CD4-positive, alpha-beta T cell treated with Interleukin-1 beta for 1 hour (primary cell): ENCODE measurements around the gene OR10A5.
A peak's percentile ranks its signal among the peaks of the same experiment; 100 is the strongest.
"Not testable (repeated sequence)": the region's sequence is repeated elsewhere in the genome, so short reads cannot be mapped to it uniquely, and the experiment has no call there.

Source experiments
- DNase-seq, 2 donors: peaks; one replicate each; pipeline ENCODE4 v3.0.0-alpha.2; 2020 to 2022

Gene OR10A5, protein sequence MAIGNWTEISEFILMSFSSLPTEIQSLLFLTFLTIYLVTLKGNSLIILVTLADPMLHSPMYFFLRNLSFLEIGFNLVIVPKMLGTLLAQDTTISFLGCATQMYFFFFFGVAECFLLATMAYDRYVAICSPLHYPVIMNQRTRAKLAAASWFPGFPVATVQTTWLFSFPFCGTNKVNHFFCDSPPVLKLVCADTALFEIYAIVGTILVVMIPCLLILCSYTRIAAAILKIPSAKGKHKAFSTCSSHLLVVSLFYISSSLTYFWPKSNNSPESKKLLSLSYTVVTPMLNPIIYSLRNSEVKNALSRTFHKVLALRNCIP

DNA sequence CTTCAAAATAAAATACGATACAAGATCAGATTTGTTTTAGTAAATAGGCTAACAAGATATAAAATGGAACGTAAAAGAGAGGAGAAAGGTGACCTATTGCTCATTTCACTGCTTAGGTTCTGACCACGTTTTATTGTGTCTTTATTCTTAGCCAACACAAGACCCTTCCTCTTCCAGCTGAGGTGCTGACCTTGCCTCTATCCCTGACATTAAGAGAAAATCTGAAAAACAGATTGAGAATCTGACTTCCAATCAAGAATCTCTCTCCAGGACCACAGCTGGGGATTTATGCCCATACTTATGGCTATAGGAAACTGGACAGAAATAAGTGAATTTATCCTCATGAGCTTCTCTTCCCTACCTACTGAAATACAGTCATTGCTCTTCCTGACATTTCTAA is at the start of gene OR10A5:
Gene OR10A5 (plus strand): TSS at position 301 of the 400 bp plus-strand sequence. CDS start 0 bp downstream, at position 301.
- no peak for DNase-seq

DNA sequence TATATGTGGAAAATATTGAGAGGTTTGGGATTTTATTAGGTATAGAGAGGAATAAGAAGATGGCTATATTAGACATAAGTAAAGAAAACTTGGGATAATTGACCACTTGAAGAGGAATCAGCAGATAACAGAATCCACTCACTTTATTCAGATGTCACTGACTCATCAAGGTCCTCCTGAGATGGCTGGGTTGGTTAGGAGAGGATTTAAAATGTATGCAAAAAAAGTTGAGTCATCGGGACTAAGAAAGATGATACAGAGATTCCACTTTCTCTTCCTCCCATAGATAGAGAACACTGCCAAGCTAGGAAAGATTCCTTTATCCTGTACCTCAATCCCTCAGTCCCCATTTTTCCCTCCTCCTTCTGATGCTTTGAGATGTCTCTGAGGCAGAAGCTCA is 46.1 kb upstream of the OR10A5 start, which contains the start of gene OR6A2:
Gene OR6A2 (minus strand): TSS at position 288 of the 400 bp plus-strand sequence. CDS start 3,981 bp downstream, outside the sequence.
- DNase-seq = no peak

DNA sequence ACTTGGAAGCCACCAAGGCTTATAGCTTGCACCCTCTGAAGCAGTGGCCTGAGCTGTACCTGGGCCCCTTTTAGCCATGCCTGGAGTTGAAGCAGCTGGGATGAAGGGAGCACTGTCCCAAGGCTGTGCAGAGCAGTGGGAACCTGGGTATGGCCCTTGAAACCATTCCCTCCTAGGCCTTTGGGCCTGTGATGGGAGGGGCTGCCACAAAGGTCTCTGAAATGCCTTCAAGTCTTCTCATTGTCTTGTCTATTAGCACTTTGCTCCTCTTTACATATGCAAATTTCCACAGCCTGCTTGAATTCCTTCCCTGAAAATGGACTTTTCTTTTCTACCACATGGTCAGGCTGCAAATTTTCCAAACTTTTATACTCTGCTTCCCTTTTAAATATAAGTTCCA is 44.4 kb upstream of the OR10A5 start:
- DNase-seq = not testable (repeated sequence)

DNA sequence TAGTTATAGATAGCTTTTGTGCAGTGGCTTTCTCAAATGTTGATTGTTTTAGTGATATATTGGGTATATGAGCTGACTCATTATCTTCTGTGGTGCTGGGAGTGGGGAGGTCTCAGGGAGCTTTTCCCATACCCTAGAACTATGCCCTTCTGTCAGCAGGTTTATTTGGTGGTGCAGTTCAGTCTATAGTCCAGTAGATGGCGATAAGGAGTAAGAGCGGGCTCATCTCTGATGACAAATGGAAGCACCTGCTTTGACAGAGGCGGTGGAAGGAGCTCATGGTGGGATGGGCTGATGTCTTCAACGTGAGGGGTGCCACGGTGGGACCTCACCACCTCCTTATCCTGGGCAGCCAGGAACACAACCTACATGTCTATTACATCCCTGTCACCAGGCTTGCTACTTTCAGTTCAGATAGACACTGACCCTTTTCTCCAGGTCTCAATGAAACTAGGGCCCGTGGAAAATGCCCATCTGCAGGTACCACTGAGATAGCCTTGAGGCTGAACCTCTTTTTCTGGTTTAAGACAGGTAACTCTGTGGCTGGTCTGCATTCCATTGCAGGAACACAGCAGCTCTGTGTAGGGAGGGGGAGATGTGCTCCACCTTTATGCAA is 33.0 kb upstream of the OR10A5 start:
- DNase-seq = peak; percentile 12 to 53

DNA sequence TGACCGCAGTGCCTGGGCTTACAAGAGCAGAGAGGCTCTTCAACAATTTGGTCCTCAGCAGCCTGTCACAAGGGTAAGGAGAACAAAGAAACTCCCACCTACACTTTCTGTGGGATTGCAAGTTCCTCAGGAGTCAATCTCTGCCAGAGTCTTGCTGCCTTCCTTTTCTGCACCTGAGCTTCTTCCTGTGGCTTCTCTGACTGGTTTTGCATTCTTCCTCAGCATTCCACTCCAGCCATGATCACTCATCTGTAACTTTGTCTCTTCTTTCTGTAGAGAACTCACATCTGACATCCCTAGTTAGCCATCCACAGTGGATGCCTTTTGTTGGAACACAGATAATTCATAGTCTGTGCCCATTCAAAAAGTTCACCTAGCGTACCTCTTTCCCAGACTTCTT is 31.8 kb upstream of the OR10A5 start:
- no peak for DNase-seq

DNA sequence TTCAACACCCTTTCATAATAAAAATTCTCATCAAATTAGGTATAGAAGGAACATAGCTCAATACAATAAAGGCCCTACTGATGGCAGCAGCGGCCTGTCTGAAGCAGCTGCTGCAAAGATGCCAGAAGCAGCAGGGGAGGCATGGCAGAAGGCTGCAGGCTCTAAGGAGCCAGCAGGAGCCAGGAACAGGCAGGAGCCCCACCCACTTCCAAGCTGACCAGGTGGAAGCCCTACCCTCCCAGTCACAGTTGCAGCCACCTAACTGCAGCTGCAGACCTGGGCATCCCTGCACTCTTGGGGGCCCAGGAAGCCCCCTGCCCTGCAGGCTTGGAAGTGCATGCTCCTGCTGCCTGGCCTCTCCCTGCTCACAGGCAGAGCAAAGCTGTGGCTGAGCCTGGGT is 27.8 kb upstream of the OR10A5 start:
- DNase-seq = no peak

DNA sequence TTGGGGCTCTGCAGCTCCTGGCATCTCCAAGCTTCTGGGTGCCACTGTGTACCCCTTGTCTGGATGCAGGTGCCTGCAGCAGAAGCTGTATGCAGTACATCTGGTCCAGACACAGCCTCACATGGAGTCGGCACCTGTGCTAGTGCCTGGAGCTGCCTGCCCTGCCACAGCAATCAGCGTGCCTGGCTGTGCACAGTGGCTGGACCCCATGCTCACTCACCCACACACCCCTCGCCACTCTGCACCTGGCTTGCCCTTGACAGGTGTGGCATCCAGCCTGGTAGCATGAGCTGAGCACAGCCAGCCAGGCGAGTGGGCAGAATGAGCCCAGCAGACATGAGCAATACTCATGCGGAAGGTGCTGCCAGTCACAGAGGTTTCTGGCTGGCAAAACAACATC is 26.5 kb upstream of the OR10A5 start:
- no peak for DNase-seq

DNA sequence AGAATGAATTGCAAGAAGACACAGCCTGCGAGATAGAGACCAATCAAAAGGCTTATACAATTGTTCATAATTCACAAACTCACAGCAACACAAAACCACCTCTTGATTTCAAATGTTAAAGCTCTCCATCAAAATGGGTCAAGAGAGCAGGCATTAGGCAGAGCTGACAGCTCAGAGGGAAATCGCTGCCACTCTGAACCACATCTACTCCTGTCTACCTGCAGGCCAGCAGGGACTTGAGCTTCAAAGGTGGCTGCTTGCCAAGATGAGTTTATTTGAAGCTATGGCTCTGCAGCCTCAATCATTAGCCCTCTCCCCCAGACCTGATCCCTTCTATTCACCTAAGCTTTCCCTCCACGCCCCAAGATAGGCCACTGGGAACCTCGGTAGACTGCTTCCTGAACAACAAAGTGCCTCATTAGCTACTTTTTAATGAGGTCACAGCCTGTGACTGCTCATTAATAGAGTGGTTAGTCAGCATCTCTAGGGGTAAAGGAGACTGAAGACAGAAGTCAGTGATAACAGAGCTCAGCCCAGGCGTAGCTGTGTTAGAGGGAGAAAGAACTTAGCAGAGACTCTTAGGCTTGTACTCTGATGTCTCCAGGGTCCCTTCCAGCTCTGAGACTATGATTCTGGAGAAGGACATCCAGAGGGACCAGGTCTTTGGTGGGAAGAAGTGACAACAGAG is 21.2 kb upstream of the OR10A5 start:
- DNase-seq = no peak

DNA sequence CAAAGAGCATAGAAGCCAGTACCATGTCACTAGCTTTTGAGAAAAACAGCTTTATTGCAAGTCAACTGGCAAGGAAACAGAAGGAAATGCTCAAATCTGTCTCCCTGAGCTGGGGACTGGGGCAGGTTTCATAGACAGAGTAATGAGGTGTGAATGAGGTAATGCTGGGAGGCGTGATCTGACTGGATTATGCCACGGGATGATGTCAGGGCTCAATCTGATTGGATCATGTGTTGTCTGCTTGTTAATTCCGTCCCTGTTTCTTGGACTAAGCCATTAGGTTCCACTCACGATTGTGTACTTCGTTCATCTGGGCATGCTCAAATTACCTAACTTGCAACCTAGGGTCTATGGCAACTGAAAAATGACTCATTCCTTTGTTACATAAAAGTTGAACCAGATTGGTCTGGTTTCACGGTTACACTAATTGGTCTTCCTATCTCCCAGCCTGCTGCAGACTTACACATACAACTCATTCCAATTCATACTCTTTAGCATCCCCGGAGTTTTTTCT is 20.2 kb upstream of the OR10A5 start:
- DNase-seq = no peak

DNA sequence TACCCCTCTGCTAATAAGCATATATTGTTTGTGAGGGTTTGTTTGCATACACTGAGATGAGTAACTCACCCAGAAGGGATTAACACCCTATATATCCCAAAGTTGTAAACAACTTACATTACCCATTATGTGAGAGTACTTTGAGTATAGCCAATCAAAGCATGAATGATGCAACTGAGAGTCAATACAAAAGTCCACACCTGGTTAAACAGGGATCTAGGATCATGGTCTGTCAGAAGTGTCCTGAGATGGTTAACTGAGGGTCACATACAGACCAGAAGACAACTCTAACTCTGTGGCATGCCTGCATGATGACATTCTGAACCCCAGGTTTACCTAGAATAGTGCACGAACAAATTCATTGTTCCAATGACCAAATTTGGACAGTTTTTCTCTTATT is 17.4 kb upstream of the OR10A5 start:
- no peak for DNase-seq

DNA sequence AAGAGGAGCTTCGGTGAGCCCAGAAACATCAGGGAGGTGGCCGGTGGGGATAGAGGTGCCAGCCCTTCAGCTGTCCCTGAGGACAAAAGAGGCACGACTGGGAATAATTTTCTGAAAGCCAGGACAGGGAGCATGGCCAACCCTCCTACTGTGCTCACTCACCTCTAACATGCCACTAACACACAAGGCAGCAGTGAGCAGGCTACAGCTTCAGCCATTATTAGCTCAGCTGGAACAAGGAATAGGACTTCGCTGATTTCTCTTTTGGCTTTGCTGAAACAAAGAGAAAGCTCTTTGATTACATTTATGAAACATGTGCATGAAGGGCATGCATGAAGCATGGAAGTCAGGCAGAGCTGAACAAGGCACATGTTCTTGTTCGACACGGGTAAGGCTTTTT is 12.1 kb upstream of the OR10A5 start:
- DNase-seq = no peak

DNA sequence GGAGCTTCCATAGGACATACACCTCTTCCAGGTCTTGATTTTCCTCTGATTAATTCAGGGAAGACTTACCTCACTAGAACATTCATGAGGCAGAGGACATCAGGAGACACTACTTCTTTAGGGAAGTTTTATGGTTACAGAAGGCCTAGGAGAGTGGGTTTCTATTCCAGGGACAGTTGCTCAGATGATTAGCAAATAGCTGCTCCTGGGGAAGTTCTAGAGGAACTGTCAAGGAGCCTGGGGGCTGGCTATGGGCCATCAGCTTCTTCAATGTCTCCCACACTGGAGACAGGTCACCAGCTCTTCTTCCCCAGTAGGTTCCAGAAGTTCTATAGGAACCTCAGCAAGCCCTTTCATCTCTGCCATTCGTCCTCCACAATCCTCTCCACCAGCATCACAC is 11.5 kb upstream of the OR10A5 start:
- DNase-seq = no peak

DNA sequence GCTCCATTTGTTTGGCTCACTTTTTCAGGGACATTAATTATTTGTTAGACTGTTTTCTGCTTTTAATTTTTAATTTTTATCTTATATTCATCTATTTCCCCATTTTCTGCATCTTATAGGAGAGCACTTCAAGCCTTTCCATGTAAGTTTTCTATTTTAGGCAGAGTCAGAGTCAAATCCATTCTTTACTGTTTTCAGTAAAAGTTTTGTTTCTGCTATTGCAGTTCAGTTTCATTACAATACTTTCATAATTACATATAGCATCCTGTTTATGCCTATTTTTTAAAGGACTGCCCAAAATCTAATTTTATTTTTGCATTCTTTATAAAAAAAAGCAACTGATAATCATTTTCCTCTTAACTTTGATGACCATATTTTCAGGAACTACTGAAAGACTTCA is 3.8 kb upstream of the OR10A5 start:
- DNase-seq = no peak

DNA sequence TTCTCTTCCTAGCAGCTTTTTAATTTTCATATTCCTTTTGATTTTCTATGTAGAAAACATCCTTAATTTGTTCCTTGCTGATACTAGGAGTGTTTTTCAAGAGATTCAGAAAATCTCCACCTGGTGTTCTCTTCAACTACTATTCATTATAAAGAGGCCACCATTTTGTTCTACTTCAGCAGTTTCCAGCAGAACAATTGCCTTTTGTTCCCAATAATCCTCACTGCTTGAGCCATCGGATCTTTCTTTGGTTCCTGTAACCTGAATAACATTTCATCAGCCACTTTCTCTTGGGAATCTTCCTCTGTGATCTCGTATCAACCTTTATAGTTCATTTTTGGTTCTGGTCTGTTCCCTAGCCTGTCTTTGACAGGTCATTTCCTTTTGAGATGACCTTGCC is 1.8 kb upstream of the OR10A5 start:
- DNase-seq = no peak

DNA sequence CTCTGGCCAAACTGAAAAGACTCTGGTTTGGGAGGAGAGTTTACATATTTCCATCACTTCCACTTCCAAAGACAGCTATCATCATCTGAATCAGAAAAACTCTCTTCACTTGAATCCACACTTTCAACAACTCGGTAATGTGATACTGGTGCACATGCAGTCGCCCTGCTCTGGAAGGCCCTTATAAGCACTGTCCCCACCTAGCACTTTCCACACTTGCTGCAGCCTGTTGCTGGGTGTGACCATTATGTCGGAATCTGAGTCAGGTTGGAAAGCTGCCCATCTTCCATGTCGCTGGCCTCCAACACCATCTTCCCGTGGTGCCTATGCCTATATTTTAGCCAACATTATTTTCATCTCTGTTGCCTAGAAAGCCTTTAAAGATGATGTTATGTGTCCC is 1.1 kb upstream of the OR10A5 start:
- no peak for DNase-seq

DNA sequence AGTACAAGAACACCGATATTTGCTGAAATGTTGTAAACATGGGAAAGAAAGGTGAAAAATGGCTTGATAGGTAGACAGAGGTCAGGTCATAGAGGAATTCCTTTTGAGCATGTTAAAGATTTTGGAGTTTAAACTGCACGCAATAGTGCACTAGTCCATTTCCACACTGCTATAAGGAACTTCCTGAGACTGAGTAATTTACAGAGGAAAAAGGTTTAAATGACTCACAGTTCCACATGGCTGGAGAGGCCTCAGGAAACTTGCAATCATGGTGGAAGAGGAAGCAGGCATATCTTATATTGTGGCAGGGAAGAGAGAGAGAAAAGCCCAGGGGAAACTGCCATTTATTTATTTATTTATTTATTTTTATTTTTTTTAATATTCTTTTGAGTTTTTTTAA is 5.0 kb downstream of the OR10A5 start:
- no peak for DNase-seq

DNA sequence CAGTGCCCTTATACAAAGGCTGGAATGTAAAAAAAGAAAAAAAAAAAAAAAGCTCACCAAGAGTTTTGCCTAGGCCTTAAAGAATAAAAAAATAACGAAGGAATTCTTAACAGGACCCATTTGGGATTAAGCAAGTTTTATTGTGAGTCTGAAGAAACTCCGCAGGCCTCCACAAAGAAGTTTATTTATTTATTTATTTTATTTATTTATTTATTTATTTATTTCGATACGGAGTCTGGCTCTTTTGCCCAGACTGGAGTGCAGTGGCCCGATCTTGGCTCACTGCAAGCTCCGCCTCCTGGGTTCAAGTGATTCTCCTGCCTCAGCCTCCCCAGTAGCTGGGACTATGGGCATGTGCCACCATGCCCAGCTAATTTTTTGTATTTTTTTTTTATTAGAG is 9.3 kb downstream of the OR10A5 start:
- DNase-seq = not testable (repeated sequence)

DNA sequence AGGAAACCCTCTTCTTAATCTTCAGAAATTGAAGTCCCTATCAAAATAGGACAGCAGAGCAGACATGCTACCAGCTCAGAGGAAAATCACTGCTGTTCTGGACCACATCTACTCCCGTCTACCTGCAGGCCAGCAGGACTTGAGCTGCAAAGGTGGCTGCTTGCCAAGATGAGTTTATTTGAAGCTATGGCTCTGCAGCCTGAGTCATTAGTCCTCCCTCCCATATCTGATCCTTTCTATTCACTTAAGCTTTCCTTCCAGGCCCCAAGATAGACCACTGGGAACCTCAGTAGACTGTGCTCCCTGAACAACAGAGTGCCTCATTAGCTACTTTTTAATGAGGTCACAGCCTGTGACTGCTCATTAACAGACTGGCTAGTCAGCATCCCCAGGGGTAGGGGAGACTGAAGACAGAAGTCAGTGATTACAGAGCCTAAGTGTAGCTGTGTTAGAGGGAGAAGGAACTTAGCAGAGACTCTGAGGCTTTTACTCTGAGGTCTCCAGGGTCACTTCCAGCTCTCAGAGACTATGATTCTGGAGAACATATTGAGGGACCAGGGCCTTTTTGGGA is 10.6 kb downstream of the OR10A5 start:
- DNase-seq = no peak

DNA sequence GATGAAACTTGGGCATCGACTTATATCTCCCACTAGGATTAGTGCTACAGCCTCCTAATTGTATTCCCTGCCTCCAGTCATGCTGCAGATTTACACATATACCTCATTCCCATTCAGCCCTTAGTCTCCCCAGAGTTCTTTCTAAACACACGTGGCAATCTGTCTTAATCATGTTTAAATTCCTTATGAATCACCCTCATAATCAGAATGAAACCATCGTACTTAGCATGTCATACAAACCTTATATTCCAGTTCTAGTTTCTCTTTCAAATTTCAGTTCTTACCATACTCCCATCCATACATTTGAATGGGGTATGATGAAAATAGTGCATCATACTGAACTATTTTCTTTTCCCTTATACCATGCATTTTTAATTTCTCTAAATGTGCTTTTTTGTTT is 11.4 kb downstream of the OR10A5 start:
- no peak for DNase-seq

DNA sequence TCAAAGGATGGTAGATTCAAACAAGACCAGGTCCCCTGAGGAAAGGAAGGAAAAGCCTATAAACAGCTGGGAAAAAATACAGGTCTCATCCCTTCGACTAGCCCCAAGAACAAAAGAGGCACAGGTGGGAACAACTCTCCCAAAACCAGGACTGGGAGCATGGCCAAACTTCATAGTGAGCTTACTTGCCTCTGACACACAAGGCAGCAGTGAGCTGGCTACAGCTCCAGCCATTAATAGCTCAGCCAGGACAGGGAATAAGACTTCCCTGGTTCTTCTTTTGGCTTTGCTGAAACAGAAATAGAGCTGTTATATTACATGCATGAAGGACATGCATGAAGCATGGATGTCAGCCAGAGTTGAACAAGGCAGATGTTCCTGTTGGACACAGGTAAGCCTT is 17.5 kb downstream of the OR10A5 start, which contains the start of gene OR10A2:
Gene OR10A2 (plus strand): TSS at position 97 of the 400 bp plus-strand sequence. CDS start 6,698 bp downstream, outside the sequence.
- no peak for DNase-seq

DNA sequence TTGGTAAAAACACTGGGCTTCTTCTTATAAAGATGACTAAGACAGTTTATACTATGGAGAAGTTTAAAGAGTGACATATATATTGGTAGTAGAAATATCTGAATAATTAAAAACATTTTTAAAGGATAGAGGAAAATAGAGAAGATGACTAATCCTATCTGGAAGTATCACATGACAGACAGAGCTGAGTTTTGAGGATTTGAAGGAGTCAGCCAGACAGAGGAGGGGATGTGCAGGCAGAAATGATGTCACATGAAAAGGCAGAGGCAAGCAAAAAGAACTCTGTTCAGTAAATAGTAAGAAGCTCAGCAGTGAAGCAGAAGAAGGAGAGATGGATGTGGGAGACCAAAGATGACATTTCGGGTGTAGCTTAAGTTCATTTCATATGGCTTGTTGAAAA is 19.0 kb downstream of the OR10A5 start:
- no peak for DNase-seq

DNA sequence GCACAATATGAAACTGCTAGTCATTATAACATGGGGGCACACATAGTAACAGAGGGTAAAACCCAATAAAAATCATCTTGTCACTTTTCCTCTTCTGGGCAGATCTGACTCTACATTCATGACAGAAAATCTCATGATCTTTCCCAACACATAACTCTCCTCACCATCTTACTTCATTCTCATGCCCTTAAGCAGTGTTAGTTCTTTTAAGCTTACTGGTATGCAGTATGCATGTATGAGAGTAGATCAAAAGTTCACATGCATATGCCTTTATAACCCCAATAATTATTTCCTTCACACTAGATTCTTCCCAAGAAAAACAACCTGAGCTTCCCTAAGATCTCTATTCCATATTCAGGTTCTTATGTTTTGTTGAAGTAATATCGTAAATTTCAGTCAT is 25.8 kb downstream of the OR10A5 start:
- no peak for DNase-seq

DNA sequence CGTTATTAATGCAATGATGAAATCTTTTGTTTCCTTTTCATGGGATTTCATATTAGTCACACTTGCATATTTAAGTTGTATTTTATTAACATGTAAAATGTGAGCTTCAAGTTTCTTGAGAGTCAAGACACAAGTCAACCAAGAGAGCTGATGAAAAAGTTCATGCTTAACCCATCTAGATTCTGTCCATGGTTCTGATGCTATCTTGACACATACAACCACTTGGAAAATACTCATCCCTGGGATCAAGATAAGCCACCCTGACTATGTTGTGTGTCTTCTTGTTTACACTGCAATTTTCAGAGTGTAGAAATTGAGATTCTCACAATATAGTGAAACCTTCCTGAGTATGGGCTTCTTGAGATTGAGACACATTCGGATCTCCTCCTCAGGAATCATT is 30.3 kb downstream of the OR10A5 start:
- no peak for DNase-seq
